ENCODE data around the gene STT3B. TPM values are rescaled to one million over a fixed set of nuclear protein-coding genes. Genes with fewer than 3 reads are reported as not detected.
A peak's percentile ranks its signal among the peaks of the same experiment; 100 is the strongest.

Gene STT3B
- total and polyA plus RNA-seq, 2 of the 13 experiments (the other 11 are each of a cell fraction or from before 2014, with no cell fraction given) = 85.0 to 205 TPM

DNA sequence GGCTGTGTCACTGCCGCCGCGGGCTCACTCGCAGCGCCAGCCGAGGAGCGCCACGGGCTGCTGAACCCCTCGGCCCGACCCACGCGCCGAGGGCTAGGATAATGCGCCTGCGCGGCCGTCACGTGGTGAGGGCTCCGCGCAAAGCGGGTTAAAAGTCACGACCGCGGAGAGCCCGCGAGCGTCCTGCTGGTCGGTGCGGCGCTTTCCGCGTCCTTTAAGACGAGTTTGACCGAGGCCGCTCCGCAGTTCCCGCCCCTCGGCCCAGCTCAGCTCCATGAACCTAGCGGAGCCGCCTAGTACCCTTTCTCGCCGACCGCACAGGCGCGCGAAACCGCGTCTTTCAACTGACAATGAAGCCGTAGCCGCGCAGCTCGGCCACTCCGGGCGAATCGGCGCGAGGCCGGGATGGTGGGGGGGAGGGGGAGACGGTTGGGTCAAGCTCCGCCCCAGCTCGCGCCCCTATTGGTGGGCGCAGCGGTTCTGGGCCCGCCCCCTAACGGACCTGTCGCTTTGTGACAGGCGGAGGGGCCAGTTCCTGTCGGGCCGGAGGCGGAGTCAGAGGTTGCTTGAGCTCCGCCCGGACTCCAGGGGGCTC, 636 bp upstream of the STT3B start (continued):
- TF ChIP-seq, protein P1, sequence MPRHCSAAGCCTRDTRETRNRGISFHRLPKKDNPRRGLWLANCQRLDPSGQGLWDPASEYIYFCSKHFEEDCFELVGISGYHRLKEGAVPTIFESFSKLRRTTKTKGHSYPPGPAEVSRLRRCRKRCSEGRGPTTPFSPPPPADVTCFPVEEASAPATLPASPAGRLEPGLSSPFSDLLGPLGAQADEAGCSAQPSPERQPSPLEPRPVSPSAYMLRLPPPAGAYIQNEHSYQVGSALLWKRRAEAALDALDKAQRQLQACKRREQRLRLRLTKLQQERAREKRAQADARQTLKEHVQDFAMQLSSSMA (CRISPR knock-in tag; IDR thresholded peaks at IDR 0.05) = peak; percentile 87
- TF ChIP-seq IRX3 (CRISPR knock-in tag; IDR thresholded peaks at IDR 0.05; ENCODE audit: borderline replicate concordance, low read depth) = peak; percentile 93
- TF ChIP-seq ZNF383 (CRISPR knock-in tag; IDR thresholded peaks at IDR 0.05; ENCODE audit: borderline replicate concordance) = no peak
- TF ChIP-seq YEATS4 (CRISPR knock-in tag; IDR thresholded peaks at IDR 0.05; ENCODE audit: borderline replicate concordance) = peak; percentile 87
- peak; percentile 85; the same call in 1 of the 2 replicates for TF ChIP-seq ZFP36L1 (CRISPR knock-in tag; IDR thresholded peaks at IDR 0.05)
- peak; percentile 88 for TF ChIP-seq ZFP90 (CRISPR knock-in tag; IDR thresholded peaks at IDR 0.05; ENCODE audit: borderline replicate concordance)
- TF ChIP-seq CC2D1A (CRISPR knock-in tag; IDR thresholded peaks at IDR 0.05) = 0 out of 2 replicates have a peak, but pooled peaks have one; percentile 81
- TF ChIP-seq, protein P2, sequence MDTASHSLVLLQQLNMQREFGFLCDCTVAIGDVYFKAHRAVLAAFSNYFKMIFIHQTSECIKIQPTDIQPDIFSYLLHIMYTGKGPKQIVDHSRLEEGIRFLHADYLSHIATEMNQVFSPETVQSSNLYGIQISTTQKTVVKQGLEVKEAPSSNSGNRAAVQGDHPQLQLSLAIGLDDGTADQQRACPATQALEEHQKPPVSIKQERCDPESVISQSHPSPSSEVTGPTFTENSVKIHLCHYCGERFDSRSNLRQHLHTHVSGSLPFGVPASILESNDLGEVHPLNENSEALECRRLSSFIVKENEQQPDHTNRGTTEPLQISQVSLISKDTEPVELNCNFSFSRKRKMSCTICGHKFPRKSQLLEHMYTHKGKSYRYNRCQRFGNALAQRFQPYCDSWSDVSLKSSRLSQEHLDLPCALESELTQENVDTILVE (CRISPR knock-in tag; IDR thresholded peaks at IDR 0.05) = no peak; the same call in none of the 2 replicates
- no peak for TF ChIP-seq ARNT (IDR thresholded peaks at IDR 0.05)
- peak; percentile 90; the same call in 1 of the 2 replicates for TF ChIP-seq ZNF607 (CRISPR knock-in tag; IDR thresholded peaks at IDR 0.05; ENCODE audit: borderline replicate concordance)
- no peak for TF ChIP-seq GTF3A (CRISPR knock-in tag; conservative IDR thresholded peaks at IDR 0.05)
- peak; percentile 63; the same call in 1 of the 2 replicates for TF ChIP-seq MIER3 (CRISPR knock-in tag; IDR thresholded peaks at IDR 0.05; ENCODE audit: borderline replicate concordance)
- TF ChIP-seq, protein P3, sequence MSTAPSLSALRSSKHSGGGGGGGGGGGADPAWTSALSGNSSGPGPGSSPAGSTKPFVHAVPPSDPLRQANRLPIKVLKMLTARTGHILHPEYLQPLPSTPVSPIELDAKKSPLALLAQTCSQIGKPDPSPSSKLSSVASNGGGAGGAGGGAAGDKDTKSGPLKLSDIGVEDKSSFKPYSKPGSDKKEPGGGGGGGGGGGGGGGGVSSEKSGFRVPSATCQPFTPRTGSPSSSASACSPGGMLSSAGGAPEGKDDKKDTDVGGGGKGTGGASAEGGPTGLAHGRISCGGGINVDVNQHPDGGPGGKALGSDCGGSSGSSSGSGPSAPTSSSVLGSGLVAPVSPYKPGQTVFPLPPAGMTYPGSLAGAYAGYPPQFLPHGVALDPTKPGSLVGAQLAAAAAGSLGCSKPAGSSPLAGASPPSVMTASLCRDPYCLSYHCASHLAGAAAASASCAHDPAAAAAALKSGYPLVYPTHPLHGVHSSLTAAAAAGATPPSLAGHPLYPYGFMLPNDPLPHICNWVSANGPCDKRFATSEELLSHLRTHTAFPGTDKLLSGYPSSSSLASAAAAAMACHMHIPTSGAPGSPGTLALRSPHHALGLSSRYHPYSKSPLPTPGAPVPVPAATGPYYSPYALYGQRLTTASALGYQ (CRISPR knock-in tag; IDR thresholded peaks at IDR 0.05) = peak; percentile 73; the same call in 1 of the 2 replicates
- peak; percentile 56 for TF ChIP-seq FOXO1 (CRISPR knock-in tag; IDR thresholded peaks at IDR 0.05)
- TF ChIP-seq, protein P4, sequence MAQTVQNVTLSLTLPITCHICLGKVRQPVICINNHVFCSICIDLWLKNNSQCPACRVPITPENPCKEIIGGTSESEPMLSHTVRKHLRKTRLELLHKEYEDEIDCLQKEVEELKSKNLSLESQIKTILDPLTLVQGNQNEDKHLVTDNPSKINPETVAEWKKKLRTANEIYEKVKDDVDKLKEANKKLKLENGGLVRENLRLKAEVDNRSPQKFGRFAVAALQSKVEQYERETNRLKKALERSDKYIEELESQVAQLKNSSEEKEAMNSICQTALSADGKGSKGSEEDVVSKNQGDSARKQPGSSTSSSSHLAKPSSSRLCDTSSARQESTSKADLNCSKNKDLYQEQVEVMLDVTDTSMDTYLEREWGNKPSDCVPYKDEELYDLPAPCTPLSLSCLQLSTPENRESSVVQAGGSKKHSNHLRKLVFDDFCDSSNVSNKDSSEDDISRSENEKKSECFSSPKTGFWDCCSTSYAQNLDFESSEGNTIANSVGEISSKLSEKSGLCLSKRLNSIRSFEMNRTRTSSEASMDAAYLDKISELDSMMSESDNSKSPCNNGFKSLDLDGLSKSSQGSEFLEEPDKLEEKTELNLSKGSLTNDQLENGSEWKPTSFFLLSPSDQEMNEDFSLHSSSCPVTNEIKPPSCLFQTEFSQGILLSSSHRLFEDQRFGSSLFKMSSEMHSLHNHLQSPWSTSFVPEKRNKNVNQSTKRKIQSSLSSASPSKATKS (CRISPR knock-in tag; IDR thresholded peaks at IDR 0.05) = peak; percentile 97
- TF ChIP-seq DNMT1 (CRISPR knock-in tag; IDR thresholded peaks at IDR 0.05) = no peak; the same call in 1 of the 2 replicates
- TF ChIP-seq ZNF20 (CRISPR knock-in tag; IDR thresholded peaks at IDR 0.05) = peak; percentile 95
- TF ChIP-seq AKAP8 (CRISPR knock-in tag; IDR thresholded peaks at IDR 0.05) = 0 out of 2 replicates have a peak, but pooled peaks have one; percentile 59
- TF ChIP-seq, protein P5, sequence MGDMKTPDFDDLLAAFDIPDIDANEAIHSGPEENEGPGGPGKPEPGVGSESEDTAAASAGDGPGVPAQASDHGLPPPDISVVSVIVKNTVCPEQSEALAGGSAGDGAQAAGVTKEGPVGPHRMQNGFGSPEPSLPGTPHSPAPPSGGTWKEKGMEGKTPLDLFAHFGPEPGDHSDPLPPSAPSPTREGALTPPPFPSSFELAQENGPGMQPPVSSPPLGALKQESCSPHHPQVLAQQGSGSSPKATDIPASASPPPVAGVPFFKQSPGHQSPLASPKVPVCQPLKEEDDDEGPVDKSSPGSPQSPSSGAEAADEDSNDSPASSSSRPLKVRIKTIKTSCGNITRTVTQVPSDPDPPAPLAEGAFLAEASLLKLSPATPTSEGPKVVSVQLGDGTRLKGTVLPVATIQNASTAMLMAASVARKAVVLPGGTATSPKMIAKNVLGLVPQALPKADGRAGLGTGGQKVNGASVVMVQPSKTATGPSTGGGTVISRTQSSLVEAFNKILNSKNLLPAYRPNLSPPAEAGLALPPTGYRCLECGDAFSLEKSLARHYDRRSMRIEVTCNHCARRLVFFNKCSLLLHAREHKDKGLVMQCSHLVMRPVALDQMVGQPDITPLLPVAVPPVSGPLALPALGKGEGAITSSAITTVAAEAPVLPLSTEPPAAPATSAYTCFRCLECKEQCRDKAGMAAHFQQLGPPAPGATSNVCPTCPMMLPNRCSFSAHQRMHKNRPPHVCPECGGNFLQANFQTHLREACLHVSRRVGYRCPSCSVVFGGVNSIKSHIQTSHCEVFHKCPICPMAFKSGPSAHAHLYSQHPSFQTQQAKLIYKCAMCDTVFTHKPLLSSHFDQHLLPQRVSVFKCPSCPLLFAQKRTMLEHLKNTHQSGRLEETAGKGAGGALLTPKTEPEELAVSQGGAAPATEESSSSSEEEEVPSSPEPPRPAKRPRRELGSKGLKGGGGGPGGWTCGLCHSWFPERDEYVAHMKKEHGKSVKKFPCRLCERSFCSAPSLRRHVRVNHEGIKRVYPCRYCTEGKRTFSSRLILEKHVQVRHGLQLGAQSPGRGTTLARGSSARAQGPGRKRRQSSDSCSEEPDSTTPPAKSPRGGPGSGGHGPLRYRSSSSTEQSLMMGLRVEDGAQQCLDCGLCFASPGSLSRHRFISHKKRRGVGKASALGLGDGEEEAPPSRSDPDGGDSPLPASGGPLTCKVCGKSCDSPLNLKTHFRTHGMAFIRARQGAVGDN (CRISPR knock-in tag; IDR thresholded peaks at IDR 0.05) = peak; percentile 99
- peak; percentile 77 for TF ChIP-seq WIZ (CRISPR knock-in tag; IDR thresholded peaks at IDR 0.05)
